ENCODE data around the gene RBM23.

Gene RBM23

DNA sequence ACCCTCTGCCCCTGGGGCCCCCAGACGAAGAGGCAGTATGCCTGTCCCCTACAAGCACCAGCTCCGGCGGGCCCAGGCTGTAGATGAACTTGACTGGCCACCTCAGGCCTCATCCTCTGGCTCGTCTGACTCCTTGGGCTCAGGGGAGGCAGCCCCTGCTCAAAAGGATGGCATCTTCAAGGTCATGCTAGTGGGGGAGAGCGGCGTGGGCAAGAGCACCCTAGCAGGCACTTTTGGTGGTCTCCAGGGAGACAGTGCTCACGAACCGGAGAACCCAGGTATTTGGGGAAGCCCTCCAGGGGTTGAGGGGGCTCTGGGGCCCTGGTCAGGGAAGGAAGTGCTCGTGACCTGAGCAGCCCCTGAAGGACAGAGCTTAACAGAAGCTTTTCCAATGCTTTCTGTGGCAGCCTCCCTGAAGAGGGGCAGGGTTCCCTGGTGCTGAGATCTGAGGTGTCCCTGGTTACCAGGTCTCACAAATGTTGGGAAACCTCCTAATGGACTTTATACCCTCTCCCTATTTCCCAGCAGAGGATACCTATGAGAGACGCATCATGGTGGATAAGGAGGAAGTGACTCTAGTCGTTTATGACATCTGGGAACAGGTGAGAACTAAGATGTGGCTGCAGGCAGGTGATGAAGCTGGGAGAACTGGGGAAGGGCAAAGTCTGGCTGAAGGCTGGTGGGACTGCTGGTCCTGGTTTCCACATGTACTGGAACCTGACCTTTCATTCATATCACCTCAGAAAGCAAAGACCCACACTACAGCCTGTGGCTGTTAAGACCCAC is 34.0 kb downstream of the RBM23 start:
- DNase-seq: no peak

GRCh38 chr14:22884076-22884737 is 34.7 kb downstream of the RBM23 start:
- no peak for DNase-seq

DNA sequence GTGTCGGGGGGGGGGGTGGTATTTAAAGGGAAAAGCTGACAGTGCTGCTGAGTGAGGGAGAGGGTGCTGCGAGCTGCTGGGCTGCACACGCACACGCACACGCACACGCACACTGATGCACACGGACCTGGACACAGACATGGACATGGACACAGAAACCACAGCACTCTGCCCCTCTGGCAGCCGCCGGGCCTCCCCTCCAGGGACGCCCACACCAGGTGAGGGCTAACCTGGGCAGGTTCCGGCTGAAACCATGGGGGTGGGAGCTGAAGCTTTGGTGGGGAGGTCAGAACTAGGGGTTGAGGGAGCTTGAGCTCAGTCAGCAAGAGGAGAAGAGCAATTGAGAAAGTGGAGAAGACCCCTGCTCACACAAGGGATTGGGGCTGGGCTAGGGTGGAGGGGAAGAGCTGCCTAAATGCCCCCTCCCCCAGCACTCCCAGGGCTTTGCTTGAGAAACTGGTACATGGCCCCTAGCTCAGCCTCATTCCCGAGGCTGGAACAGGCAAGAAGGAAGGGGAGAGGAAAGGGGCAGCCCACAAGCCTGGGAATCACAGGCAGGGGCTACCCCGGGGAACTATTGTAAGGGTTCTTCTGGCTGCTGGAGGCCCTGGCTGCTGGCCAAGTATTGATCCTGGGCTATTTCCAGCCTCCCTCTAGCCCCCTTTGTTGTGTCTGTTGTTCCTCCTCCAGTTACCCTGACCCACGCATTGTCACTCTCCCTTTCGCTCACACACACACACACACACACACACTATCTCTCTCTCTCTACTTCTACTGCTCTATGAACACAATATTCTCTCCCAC is 35.6 kb downstream of the RBM23 start, which contains the start of gene REM2:
Gene REM2, plus strand, starts transcription at position 50 of the 804 bp plus-strand sequence. Its CDS starts 66 bp downstream, at position 116.
- DNase-seq: peak; percentile 6

DNA sequence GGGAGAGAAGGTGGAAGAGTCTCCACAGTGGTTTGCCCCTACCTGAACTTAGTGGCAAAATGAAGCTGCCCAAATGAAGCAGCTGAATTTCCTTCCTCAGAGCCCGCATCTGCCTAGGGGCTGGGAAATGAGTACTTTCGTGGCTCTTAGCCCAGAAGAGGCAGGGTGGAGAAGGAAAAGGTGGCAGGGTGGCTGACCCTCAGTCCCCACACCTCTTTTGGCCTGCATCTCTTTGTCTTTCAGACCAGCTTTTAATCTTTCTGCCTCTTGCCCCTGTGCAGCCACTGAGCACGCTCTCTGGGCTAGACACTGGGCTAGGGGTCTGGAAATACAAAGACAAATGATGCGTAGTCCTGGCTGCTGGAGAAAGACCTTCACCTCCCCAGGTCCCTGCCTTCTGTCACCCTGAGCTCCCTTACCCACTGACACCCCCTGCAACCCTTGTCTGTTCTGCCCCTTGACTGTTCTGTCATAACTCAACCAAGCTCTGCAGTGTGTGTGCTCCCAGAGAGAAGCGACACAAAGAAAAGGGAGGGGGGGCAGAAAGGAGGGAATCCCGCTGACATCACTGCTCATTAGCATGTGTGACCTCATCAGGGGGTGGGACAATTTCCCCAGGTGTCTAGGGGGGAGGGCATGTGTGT is 36.3 kb downstream of the RBM23 start:
- peak; percentile 19 for DNase-seq

- DNase-seq: no peak
Observed at GRCh38 chr14:22882064-22882463, 36.9 kb downstream of the RBM23 start.

DNA sequence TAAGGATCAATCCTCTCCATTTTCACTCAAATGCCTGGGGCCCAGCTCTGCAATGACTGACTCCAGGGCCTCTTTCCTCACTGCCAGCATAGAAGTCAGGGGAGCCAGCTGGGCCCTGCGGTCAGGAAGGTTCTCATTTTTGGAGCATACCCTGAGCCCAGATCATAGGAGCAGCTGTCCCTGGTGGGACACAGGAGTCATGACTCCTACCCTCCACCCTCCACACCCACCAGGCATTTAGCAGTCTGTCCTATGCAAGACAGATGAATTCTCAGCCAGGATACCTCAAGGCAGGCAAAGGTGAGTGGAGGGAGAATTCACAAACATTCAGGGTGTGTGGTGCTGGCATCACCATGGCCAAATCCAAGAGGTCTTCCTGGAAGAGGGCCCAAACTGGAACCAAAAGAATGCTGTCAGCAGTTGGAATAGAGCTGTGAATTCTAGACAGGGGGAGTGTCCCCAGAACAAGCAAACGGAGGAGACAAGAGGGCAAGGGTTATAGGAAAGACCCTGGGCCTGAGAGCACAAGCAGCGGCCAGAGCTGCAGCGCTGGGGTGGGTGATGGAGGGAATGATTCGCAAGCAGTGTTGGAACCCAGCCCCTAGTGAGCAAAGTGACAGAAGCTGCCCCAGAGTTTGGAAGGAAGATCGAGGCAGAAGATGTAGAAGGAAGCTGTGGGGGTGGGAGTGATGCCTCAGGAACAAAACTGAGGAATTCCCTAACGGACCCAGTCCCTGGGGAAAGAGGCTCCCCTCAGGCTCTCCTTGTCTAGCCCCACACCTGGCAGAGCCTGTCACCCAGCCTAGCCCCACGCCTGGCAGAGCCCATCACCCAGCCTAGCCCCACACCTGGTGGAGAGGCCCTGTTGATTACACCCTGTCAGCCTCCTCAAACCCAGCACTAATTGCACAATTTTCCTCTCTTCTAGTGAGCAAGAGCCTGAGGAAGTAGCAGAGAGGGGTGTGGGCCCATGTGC is 40.4 kb downstream of the RBM23 start:
- no peak for DNase-seq

GRCh38 chr14:22877000-22877501 is 41.9 kb downstream of the RBM23 start:
- no peak for DNase-seq

DNA sequence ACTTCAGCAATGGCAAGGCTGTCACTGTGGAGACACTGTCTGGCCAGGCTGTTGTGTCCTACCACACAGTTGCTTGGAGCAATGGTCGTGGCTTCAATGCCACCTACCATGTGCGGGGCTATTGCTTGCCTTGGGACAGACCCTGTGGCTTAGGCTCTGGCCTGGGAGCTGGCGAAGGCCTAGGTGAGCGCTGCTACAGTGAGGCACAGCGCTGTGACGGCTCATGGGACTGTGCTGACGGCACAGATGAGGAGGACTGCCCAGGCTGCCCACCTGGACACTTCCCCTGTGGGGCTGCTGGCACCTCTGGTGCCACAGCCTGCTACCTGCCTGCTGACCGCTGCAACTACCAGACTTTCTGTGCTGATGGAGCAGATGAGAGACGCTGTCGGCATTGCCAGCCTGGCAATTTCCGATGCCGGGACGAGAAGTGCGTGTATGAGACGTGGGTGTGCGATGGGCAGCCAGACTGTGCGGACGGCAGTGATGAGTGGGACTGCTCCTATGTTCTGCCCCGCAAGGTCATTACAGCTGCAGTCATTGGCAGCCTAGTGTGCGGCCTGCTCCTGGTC is 43.1 kb downstream of the RBM23 start:
- no peak for DNase-seq

DNA sequence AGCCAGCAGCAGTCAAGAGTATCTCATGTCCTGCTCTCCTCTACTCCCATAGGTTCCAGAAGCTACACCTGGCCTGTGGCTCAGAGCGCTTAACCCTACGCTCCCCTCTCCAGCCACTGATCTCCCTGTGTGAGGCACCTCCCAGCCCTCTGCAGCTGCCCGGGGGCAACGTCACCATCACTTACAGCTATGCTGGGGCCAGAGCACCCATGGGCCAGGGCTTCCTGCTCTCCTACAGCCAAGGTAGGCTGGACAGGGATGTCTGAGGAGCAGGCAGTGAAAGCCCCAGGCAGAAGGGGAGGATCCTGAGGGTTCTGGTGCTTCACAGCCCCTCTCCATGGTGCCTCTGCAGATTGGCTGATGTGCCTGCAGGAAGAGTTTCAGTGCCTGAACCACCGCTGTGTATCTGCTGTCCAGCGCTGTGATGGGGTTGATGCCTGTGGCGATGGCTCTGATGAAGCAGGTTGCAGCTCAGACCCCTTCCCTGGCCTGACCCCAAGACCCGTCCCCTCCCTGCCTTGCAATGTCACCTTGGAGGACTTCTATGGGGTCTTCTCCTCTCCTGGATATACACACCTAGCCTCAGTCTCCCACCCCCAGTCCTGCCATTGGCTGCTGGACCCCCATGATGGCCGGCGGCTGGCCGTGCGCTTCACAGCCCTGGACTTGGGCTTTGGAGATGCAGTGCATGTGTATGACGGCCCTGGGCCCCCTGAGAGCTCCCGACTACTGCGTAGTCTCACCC is 43.8 kb downstream of the RBM23 start:
- DNase-seq: no peak

DNA sequence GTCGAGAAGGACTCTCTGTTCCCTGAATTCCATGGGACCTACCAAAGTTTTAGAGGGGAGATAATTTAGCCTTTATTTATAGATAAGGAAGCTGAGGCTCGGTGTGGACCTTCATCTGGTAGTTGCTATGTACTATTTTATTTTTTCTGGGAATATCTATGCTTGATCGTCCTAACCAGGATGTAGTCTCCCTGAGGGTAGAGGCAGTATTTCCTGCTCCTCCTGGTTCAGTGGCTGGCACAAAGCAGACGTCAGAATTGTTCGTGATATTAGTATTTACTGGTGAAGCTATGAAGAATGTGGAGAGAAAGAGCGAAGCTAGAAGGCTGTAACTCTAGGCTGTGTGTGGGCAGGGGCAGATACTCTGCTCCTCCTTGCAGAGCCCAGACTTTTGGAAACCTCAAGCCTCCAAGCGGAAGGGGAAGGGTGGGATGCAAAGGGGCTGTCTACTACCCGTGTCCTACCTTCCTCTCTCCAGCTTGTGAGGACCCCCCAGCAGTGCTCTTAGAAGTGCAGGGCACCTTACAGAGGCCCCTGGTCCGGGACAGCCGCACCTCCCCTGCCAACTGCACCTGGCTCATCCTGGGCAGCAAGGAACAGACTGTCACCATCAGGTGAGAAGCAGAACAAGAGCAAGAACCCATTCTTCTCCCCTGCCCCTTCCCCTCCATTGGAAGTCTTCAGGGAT is 46.0 kb downstream of the RBM23 start:
- DNase-seq: no peak

DNA sequence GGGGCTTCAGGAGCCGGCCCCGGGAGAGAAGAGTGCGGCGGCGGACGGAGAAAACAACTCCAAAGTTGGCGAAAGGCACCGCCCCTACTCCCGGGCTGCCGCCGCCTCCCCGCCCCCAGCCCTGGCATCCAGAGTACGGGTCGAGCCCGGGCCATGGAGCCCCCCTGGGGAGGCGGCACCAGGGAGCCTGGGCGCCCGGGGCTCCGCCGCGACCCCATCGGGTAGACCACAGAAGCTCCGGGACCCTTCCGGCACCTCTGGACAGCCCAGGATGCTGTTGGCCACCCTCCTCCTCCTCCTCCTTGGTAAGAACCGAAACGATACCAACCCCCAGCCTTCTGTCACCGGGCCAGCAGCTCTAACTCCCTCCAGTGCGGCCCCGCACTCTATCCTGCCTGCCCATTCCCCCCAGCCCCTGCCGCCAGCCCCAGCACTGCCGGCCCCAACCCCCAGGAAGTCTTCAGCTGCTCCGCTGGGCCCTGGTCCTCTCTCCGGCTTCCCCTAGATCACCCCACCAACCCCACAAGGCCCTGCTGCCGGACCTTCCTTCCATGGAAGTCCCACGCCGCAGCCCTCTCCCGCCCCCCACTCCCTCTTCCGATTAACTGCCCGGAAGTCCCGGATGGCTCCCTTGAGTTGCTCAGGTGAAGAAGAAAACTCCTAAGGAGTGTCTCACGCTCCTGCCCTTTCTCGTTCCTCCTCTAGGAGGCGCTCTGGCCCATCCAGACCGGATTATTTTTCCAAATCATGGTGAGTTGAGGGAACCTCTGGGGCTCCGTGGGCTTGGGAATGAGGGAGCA is 46.7 kb downstream of the RBM23 start:
- DNase-seq: peak; percentile 3

GRCh38 chr14:22871224-22872032 is 47.5 kb downstream of the RBM23 start, which contains the start of gene LRP10:
Gene LRP10 (plus strand): TSS chr14:22871740. CDS start chr14:22872304, 564 bp downstream.
- peak; percentile 24 for DNase-seq

DNA sequence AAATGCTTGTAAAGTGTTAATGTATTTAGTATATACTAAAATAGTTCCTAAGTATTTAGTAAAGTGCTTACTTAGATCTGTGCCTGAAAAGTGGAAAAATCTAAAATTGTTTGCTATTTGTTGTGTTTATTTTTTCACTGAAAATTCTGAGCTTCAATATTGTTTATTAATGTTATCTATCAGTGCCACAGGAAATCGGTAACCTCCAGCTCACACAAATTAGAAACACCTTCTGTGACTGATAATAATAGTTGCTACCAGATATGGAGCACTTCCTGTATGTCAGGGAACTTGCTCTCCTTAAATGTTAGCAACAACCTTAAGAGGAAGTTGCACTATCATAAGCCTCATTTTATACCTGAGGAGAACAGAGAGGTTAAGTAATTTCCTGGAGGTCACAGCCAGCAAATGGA is 48.1 kb downstream of the RBM23 start:
- no peak for DNase-seq

DNA sequence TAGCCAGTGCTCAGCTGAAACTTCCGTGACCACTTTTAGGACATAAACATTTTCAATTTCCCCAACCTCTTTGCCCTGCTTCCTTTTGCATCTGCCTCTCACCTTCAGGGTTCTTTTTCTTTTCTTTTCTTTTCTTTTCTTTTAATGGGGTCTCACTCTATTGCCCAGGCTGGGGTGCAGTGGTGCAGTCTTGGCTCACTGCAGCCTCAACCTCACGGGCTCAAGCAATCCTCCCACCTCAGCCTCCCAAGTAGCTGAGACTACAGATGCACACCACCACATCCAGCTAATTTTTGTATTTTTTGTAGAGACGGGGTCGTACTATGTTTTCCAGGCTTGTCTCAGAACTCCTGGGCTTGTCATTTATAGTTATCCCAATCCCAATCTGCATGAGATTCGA is 52.1 kb downstream of the RBM23 start:
- no peak for DNase-seq

DNA sequence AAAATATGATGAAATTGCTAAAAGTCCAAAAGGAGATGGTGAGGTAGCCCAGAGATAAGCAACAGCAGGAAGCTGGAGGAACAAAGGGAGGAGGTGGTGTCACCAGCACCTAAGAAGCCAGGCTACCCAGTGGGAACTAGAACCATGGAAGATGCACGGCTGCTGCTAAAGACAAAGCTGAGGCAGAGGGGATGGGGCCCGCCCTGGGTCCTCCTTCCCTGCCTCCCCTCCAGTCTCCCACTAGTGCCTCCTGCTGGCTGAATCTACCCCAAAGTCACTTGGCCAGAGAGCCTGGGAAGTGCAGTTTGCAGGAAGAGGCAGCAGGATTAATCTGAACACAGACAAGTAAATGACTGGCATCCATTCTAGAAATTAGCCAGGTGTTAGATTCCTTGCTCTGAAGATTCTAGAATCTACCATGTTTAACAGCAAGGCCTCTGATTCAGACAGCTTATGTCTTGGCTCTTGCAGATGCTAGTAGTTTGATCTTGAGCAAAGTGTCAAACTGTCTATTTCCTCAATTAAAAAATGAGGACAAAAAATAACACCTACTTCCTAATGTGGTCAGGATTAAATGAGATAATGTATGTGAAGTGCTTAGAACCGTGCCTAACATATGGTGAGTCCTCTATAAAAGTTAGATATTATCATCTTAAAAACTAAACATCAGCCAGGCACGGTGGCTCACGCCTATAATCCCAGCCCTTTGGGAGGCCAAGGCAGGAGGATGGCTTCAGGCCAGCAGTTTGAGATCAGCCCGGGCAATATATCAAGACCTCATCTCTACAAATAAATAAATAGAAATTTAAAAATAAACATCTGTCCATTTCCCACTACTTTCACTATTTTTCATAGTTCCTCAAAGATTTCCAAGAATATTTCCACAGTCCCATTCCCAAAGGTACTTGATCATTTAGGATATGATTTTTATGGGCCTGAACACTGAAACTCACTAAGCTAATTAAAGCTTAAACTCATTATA is 53.2 kb downstream of the RBM23 start:
- no peak for DNase-seq

DNA sequence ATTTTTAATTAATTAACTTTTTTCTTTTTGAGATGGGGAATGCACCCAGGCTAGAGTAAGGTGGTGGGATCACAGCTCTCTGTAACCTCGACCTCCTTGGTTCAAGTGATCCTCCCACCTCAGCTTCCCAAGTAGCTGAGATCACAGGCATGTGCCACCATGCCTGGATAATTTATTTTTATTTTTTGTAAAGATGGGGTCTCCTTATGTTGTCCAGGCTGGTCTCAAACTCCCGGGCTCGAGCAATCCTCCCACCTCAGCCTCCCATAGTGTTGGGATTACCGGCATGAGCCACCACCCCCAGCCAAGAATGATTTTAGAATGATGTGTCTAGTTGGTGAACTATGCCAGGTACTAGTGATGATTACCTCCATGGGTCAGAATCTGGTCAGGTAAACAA is 54.0 kb downstream of the RBM23 start:
- DNase-seq: no peak

DNA sequence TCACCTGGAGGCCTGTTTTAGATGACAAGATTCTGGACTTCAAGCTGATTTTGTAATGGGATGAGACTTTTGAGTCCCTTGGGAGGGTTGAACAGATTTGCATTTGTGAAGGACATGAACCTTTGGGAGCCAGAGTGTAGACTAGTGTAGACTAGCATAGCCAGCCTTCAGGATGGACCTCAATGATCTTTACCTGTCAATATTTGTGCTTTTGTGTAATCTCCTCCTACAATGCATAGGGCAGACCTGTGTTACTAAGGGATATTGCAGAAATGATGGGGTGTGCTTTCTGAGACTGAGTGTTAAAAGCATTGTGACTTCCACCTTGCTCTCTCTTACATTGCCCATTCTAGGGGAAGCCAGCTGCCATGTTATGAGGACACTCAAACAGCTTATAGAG is 57.3 kb downstream of the RBM23 start:
- no peak for DNase-seq
